HG03442 (cell line): Measurements from ENCODE around the gene MGARP.

Source experiments
- ATAC-seq: cut with Tn5 transposase; IDR thresholded peaks from one replicate; pipeline ENCODE4 v1.9.1; 2021; ENCODE audit warnings: mild to moderate bottlenecking, moderate library complexity; ENCODE audit not compliant: unreplicated experiment

Gene MGARP

DNA sequence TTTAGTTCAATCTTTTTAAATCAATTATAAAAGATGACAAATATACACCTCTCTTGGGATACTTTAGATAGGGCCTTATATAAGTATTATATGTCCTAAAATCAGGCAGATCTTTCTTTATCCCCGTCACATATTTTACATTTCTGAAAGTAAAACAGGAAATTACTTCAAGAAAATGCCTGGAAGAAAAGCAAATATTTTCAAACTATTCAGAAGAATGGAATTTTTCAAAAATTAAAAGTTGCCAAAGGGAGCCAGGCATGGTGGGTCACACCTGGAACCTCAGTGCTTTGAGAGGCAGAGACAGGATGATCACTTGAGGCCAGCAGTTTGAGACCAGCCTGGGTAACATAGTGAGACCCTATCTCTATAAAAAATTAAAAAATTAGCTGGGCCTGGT is 34.4 kb downstream of the MGARP start:
- ATAC-seq: no peak

DNA sequence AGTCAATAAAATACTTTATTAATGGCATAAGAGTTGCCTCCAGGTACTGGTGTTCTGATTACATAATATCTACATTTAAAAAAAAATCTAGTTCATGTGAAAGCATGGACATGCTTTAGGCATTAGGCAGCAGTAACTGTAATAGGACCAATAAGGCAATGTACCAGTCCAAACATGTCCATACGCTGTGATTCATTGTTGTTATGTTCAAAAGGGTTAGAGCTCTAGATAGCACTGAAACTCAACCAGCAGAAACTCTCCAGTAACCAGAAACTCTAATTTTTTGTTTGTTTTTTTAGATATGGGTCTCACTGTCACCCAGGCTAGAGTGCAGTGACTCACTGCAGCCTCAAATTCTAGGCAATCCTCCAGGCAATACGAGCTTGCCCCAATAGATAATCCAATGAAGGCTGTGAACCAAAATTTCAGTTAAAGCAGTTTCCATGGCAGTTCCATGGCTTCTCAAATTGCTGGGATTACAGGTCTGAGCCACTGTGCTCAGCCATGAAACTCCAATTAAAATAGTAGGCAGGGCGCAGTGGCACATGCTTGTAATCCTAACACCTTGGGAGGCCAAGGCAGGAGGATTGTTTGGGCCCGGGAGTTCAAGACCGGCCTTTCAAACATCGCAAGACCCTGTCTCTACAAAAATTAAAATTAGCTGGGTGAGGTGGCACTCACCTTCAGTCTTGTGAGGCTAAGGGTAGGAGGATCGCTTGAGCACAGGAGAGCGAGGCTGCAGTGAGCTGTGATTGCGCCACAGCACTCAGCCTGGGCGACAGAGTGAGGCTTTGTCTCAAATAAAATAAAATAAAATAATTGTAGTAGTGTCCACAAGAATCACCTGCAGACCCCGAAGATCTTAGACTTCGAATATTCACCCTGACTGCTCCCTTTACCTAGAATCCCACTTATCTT is 36.3 kb downstream of the MGARP start:
- ATAC-seq: peak; percentile 50

DNA sequence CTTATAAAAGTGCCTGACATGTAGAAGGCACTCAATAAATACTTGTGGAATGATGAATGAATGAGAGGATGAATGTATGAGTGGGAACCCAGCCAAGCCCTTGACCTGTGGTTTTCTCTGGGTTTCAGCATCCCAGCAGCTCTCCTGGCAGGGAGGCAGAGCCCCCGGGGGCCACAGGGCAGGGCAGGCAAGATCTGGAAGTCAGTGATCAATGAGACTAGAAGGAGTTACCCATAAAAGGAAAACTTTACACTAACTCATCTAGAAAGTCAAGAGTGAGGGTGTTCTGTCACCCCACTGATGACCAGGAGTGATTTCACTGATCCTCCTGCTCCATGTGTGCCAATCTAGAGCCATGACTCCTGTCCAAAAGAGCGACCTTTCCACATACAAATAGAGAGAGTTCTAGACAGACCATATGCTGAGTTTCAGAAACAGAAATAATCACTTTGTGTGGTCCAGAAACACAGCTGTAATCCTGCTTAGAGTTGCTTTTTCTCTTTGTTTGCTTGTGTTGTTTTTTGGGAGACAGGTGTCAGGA is 37.4 kb downstream of the MGARP start:
- ATAC-seq: no peak

DNA sequence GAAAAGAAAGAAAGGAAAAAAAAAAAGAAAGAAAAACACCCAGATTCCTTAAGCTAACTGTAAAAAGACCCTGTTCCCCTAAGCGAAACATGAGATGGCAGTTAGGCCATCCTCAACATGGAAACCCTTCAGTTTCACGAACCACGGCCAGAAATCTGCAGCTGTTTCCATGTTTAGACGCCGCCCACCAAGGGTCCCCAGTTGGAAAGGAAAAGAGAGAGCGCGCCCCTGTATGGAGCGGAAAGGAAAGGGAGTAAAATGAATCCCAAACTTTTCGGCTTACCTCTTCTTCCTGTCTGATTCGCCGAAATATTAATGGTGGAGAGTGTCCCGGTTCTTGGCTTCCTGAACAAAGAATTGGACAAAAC is 38.3 kb downstream of the MGARP start:
- no peak for ATAC-seq

DNA sequence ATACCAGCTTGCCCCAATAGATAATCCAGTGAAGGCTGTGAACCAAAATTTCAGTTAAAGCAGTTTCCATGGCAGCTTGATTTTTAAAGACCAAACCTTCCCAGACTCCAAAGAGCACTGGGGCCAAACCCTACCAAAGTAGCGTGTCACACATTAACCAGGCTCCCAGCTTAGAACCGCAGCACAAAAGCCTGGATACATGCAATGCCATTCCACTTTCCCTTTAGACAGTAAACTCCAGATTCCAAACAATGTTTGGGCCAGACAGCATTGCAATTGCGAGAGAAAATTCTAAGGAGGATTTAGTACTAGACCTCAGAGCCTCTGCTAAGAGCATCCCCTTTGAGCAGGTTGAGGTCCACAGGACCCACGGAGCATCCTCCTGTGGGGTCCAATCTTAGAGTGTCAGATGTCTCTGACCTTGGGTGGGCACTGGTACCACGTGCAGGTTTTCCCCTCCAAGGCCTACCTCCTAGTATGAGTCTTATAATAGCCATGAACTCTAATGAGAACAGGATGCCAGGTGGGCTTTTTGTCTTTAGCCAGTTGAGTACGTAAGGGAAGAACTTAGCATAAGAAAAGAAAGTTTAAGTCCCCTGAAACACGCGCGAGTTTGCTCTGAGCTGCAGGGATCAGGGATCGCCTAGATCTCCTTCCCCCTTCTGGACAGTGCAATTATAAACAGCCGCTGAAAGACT is 38.8 kb downstream of the MGARP start:
- ATAC-seq: no peak

DNA sequence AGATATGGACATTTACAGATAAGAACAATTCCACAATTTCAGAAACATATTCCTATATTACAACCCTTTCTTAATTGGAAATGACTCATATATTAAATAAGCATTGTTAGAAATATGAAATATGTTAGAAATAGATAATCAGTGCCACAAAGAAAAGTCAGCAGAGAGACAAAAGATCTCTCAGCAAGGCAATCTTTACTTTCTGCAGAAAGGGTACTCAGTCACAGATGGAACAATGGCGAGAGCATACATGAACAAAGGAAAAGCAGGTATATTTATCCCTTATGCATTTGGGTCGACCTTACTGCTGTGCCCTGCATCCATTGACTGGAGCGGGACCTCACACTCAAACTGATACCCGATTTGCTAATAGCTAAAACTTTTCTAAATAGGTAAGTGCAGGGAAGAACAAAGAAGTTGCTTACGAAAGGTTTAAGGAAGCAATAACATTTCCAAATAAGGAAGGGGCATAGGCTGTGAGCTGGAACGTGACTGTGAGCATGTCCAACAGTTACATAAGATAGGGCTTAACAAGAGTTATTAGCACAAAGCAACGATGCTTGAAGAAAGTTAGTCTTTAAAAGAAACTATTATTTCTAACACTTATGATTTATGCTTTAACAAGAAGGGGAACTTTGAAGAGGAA is 40.8 kb downstream of the MGARP start:
- ATAC-seq: no peak

DNA sequence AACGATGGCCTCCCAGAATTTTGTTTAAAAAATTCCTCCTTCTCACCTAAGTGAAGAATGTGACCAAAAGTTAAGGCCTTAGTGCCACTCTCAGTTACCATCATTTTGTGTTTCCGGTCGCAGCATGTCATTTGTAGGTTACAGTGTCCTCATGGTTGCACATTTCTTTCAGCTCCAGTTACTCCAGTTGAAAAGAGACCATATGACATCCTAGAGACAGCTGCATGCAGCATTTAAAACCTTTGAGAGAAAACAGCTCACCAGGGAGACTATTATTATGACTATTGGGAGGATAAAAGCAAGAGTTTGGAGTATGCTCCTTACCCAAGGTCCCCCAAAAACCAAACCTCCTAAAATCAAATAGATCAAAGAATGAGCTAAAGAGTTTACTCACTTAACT is 45.8 kb downstream of the MGARP start:
- ATAC-seq: no peak

DNA sequence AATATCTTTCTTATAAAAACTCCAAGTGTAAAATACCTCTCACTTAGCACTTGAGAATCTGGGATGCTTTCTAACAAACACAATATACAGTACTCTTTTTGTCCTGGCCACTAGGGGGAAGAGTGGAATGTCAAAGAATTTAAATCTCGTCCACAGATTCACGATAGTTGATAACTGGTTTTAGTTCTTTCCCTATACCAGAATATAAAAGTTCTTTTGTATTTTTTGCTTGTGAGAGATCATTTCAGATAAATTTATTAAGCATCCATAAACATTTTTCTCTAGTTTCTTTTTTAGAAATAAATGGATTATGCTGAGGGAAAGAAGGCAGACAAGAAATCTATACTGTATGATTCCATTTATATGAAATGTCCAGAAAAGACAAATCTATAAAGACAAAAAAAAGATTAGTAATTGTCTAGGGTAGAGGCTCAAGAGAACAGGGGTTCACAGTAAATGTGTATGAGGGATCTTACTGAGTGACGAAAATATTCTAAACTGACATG is 50.4 kb downstream of the MGARP start:
- peak; percentile 62 for ATAC-seq

DNA sequence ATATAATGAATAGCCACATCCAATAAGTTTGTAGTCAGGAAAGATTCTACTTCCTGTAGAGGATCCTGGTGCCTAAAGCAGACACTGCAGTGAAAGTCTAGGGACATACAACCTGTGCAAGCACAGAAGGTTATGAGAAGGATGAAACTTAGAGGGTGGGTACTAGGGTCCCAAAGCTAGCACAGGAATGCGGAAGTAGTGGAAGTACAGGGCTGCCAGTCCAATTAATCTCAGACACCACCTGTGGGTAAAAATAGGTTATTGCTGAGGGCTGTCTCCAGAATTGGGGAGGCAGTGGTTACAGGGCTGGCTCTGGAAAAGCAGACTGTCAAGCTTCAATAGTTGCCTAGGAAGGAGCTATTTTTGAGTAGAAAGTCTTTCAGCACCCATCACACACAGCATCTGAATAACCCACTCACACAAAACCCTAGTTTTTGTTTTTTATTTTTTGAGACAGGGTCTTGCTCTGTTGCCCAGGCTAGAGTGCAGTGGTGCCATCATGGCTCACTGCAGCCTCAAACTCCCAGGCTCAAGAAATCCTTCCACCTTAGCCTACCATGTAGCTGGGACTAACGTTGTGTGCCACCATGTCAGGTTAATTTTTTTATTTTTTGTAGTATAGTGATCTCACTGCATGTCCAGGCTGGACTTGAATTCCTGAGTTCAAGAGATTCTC is 52.2 kb downstream of the MGARP start:
- ATAC-seq: peak; percentile 39

DNA sequence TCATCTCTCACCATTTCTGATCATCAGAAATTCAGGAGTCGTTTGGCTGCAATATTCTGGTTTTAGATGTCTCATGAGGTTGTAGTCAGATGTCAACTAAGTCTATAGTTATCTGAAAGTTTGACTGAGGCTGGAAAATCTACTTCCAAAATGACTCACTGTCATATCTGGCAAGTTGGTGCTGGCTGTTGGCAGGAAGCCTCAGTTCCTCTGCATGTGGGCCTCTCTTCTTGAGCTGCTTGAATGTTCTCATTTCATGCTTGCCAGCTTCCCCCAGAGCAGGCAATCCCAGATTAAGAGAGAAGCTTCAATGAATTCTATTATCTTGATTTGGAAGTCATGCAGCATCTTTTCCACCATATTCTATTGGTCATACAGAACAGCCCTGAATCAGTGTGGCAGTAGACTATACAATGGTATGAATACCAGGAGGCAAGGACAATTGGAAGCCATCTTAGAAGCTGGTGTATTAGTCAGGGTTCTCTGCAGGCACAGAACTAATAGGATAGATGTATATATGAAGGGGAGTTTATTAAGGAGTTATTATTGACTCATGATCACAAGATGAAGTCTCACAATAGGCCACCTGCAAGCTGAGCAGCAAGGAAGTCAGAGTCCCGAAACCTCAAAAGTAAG is 56.2 kb downstream of the MGARP start:
- ATAC-seq: peak; percentile 64

DNA sequence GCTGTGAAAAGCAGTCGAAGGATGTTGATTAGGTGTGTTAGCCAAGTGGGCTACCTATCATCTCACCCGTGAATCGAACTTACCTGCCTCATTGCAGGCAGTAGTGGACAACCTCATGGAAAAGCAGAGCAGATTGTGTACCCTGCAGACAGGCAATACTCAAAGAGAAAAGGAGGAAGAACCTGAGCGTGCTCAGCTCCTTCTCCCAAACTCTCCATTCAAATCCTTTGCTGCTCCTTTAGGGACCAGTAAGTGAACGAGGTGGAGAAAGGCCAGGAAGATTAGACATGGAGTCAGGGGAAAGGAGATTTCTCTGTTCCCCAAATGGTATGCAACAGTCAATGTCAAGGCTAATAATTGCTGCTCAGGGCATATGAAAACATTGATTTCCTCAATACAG is 57.8 kb downstream of the MGARP start:
- no peak for ATAC-seq

DNA sequence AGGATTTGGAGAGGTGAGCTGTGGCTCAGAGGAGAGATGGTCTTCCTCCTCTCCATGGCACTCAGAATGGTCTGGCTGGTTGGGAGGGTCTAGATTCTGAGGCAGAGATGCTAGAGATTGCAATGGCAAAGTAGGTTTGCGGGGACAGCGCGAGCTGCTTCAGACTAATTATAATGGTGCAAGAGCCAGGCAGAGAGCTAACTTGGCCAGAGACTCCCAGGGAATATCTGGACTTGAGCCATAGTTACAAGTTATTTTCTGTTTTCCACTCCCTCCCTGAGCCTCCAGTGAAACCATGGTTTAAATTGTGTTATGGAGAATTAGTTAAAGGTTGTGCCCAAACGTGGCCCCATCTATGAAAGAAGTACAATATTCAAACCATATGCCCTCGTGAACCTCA is 58.3 kb downstream of the MGARP start:
- ATAC-seq: no peak

DNA sequence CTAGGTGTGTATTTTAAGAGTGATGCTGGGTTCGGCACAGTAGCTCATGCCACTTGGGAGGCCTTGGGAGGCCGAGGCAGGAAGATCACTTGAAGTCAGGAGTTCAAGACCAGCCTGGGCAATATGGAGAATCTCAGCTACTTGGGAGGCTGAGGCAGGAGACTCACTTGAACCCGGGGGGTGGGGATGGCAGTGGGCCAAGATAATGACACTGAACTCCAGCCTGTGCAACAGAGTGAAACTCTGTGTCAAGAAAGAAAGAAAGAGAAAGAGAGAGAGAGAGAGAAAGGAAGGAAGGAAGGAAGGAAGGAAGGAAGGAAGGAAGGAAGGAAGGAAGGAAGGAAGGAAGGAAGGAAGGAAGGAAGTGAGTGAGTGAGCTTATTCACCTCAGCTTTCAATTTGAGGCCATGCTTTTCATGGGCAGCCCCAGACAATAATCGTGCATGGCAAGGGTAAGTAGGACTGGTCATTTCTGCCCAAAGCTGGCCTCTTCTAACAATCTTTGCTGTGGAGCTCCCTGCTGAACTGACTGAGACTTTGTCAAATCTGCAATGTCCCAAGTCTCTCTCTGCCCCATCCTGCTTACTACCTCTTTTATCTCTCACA is 60.5 kb downstream of the MGARP start:
- no peak for ATAC-seq
